ENCODE results near the gene WEE1.
A peak's percentile ranks its signal among the peaks of the same experiment; 100 is the strongest.
"Not testable (repeated sequence)": the region's sequence is repeated elsewhere in the genome, so short reads cannot be mapped to it uniquely, and the experiment has no call there.

WEE1 gene

GRCh38 chr11:9573052-9573774 is at the start of gene WEE1:
TSS of gene WEE1 (plus strand) at chr11:9573670. CDS start at chr11:9573934, 264 bp downstream.
- DNase-seq = peak; percentile 78 to 88 (median 82)

- no peak for DNase-seq
These were observed 49.5 kb upstream of the WEE1 start for GRCh38 chr11:9524001-9524400.

- DNase-seq = no peak
These were observed 48.4 kb upstream of the WEE1 start for GRCh38 chr11:9525116-9525515.

- no peak for DNase-seq
These were observed 45.9 kb upstream of the WEE1 start for GRCh38 chr11:9527481-9528135.

- DNase-seq = no peak
These were observed 45.4 kb upstream of the WEE1 start for GRCh38 chr11:9528136-9528501.

GRCh38 chr11:9528573-9529333 is 44.7 kb upstream of the WEE1 start:
- no peak for DNase-seq

- no peak for DNase-seq
These were observed 44.2 kb upstream of the WEE1 start for GRCh38 chr11:9529334-9529650.

GRCh38 chr11:9530020-9530621 is 43.3 kb upstream of the WEE1 start:
- no peak for DNase-seq

- no peak for DNase-seq
These were observed 42.4 kb upstream of the WEE1 start for GRCh38 chr11:9530901-9531625.

GRCh38 chr11:9533058-9533457 is 40.4 kb upstream of the WEE1 start:
- no peak for DNase-seq

- DNase-seq = no peak
These were observed 39.6 kb upstream of the WEE1 start for GRCh38 chr11:9533736-9534473.

- peak; percentile 34 to 72 (median 58) for DNase-seq
These were observed 38.2 kb upstream of the WEE1 start for GRCh38 chr11:9535189-9535781.

- no peak for DNase-seq
These were observed 34.9 kb upstream of the WEE1 start for GRCh38 chr11:9538548-9538947.

- DNase-seq = not testable (repeated sequence)
These were observed 24.3 kb upstream of the WEE1 start for GRCh38 chr11:9549216-9549615.

GRCh38 chr11:9550191-9550628 is 23.3 kb upstream of the WEE1 start:
- no peak for DNase-seq

- no peak for DNase-seq
These were observed 12.0 kb upstream of the WEE1 start for GRCh38 chr11:9561279-9561982.

- DNase-seq = no peak
These were observed 10.8 kb upstream of the WEE1 start for GRCh38 chr11:9562716-9563115.

GRCh38 chr11:9563196-9563730 is 10.2 kb upstream of the WEE1 start:
- DNase-seq = no peak

GRCh38 chr11:9565822-9566560 is 7.5 kb upstream of the WEE1 start:
- no peak for DNase-seq

GRCh38 chr11:9566561-9567063 is 6.9 kb upstream of the WEE1 start:
- no peak for DNase-seq
